Heart left ventricle (tissue), 16 donors: Measurements from ENCODE around the gene BMPR1B. TPM values are rescaled to one million over a fixed set of nuclear protein-coding genes. Genes with fewer than 3 reads are reported as not detected.
A peak's percentile ranks its signal among the peaks of the same experiment; 100 is the strongest.

Source experiments
- ATAC-seq, 4 donors: fragments of 200-7000 bp; cut with Tn5 transposase; one replicate each; pipeline ENCODE4 v1.9.1; 2020 to 2022; ENCODE audit warnings: moderate library complexity in 4 of 4, mild to moderate bottlenecking in 3 of 4, moderate number of reproducible peaks in 1 of 4
- DNase-seq, 5 donors: peaks; one replicate each; pipeline ENCODE4 v3.0.0-alpha.2; 2020
- H3K27ac ChIP-seq, 12 donors: fragments of 200-600 bp; sonication (generic) in 4 of 12; one replicate each; pipeline versions ENCODE4 v1.5.0 to v1.8.0; 2016 to 2022; ENCODE audit warnings: mild to moderate bottlenecking in 2 of 12
- H3K27me3 ChIP-seq, 9 donors: fragments of 200-600 bp; sonication (generic) in 2 of 9; one replicate each; pipeline versions ENCODE4 v1.5.1 to v1.8.0; 2016 to 2022; ENCODE audit warnings: mild to moderate bottlenecking in 3 of 9
- H3K36me3 ChIP-seq, 9 donors: fragments of 200-600 bp; sonication (generic) in 2 of 9; one replicate each; pipeline versions ENCODE4 v1.5.0 to v1.8.0; 2018 to 2022; ENCODE audit warnings: mild to moderate bottlenecking in 2 of 9
- H3K4me1 ChIP-seq, 12 donors: fragments of 200-600 bp; sonication (generic) in 4 of 12; one replicate each; pipeline versions ENCODE4 v1.5.0 to v1.8.0; 2016 to 2022; ENCODE audit warnings: mild to moderate bottlenecking in 3 of 12
- H3K4me3 ChIP-seq, 12 donors: fragments of 200-600 bp; sonication (generic) in 4 of 12; one replicate each; pipeline versions ENCODE4 v1.5.0 to v1.8.0; 2017 to 2022; ENCODE audit warnings: mild to moderate bottlenecking in 9 of 12, moderate library complexity in 4 of 12
- H3K9me3 ChIP-seq, 12 donors: fragments of 200-600 bp; sonication (generic) in 4 of 12; one replicate each; pipeline versions ENCODE4 v1.5.0 to v1.8.0; 2016 to 2022; ENCODE audit warnings: mild to moderate bottlenecking in 1 of 12
- CTCF ChIP-seq, 12 donors: fragments of 200-600 bp; sonication (generic) in 4 of 12; IDR thresholded peaks; one replicate each; pipeline versions ENCODE4 v1.5.0 to v1.8.0; 2018 to 2022; ENCODE audit warnings: antibody characterized with exemption in 12 of 12, mild to moderate bottlenecking in 5 of 12
- POLR2A ChIP-seq, 2 donors: fragments of 450-650 bp; IDR thresholded peaks; one replicate each; pipeline ENCODE4 v1.6.1; 2017; ENCODE audit warnings: antibody characterized with exemption in 2 of 2, mild to moderate bottlenecking in 2 of 2, moderate library complexity in 2 of 2
- WGBS, 4 donors: extraction: QIAGEN DNeasy Blood & Tissue Kit in 2 of 4; methylation state at CpG; one replicate each; pipeline versions ENCODE4 v1.1.5 to v1.1.7; 2013 to 2018; 5-methylcytosine and 5-hydroxymethylcytosine counted together
- intact Hi-C, 10 donors: fragments of 100-400 bp; cut with DNase I; formaldehyde crosslinking; loops; one replicate each; pipeline versions ENCODE4 v1.11.1 to v1.14.2; 2022
- polyA plus RNA-seq, 2 donors: library from polyadenylated mRNA; stranded (reverse); fragments of 200-250 nt; gene quantifications; one replicate each; pipeline ENCODE4 v1.2.3, GENCODE V29; 2013
- total RNA-seq, 9 donors: library from RNA; depleted of rRNA in 2 of 9; stranded (reverse); fragments of >200 nt in 2 of 9; fragmentation: NEBNext Ultra II Directional in 3 of 9; extraction: Animal tissue kit (Norgen Biotek cat#: 25700) in 3 of 9; gene quantifications; one replicate each; pipeline versions ENCODE4 v1.1.0 to v1.2.4, GENCODE V29; 2016 to 2023
- donor health status: ischemic (EF 13 %, LVEDD 7.1; RV severe dilation, severe dysfunction).
- donor health status: healthy with polysubstance abuse.
- donor health status: DM: no; HTN: yes; CAD: no.
- donor health status: DM: no; HTN: no; CAD: no.
- donor health status: ischemic (EF 25% LVEDD 6.9; RV normal size, moderate dysfunction).
- donor health status: ischemic (EF 25% LVEDD 5.7; RV mildly dilated, moderate dysfunction).
- donor health status: healthy.
- donor health status: DM: yes; HTN: yes; CAD: no.
- donor health status: ischemic (EF 35%, LVEDD 5.7; RV mildly dilated, moderate dysfunction).
- donor health status: nonischemic (EF 11% LVEDD 7.7; RV severe dilation, severe dysfunction).
- donor health status: DM: yes; HTN: yes; CAD: no.
- donor health status: PGD.
- donor health status: ischemic (EF 29% LVEDD 5.4; RV normal size, mild dysfunction).
- donor health status: nonischemic (EF 23%, LVEDD 6.1; RV moderate dilation, normal function).

BMPR1B gene
- total and polyA plus RNA-seq, 11 donors, result 0.29 to 7.6 (median 3.8) TPM

- H3K36me3 ChIP-seq, result no peaks in the 10 kb centered on the region
- 77 to 87% (median 83%) methylated on average over 3 of the region's 3 CpGs for WGBS, 4 donors
- H3K4me3 ChIP-seq, result no peak overlapping the region
- no peaks in the 10 kb centered on the region for H3K9me3 ChIP-seq
- ATAC-seq (no peak), DNase-seq (no peak)
- H3K27ac ChIP-seq, result no peak overlapping the region
- H3K4me1 ChIP-seq, result no peaks in the 10 kb centered on the region
- intact Hi-C loops, result no loop called here
- TF ChIP-seq CTCF (IDR thresholded peaks at IDR 0.05) (no peak), POLR2A (IDR thresholded peaks at IDR 0.05) (no peak)
- H3K27me3 ChIP-seq, result peaks cover 0 to 17% (median 3%) of the 10 kb centered on the region in 9 donors
These were observed 11.0 kb upstream of the BMPR1B start for GRCh38 chr4:94746746-94747145.

- ATAC-seq, result peak in 3 of 4 donors; percentile 55 to 71 (median 60)
- Histone ChIP-seq H3K27me3 (peaks cover 0 to 69% (median 35%) of the 10 kb centered on the region in 9 donors), H3K4me3 (peak overlapping the region; percentile 32 to 60 (median 49)), H3K9me3 (no peaks in the 10 kb centered on the region), H3K36me3 (no peaks in the 10 kb centered on the region), H3K4me1 (peaks cover 0 to 15% (median 4%) of the 10 kb centered on the region in 12 donors), H3K27ac (peak overlapping the region in 2 of 12 donors; percentile 13 to 34)
- WGBS, 4 donors, result 0 to 2% (median 1%) methylated on average over 14 to 69 of the region's 69 CpGs
- DNase-seq, result peak in 2 of 5 donors; percentile 24 to 61
- intact Hi-C loops, result loop anchor here in 1 of 10 donors (10.0 kb wide), 1 partner anchor 337 kb away; no protein-coding TSS in a partner anchor
- TF ChIP-seq POLR2A (IDR thresholded peaks at IDR 0.05) (no peak), CTCF (IDR thresholded peaks at IDR 0.05) (no peak)
These were observed 465 bp downstream of the BMPR1B start for GRCh38 chr4:94758141-94758699.

- Histone ChIP-seq H3K27ac (peak overlapping the region in 2 of 12 donors; percentile 13 to 34), H3K9me3 (no peaks in the 10 kb centered on the region), H3K4me3 (peak overlapping the region; percentile 32 to 60 (median 49)), H3K27me3 (peaks cover 0 to 69% (median 31%) of the 10 kb centered on the region in 9 donors), H3K4me1 (peaks cover 0 to 15% (median 4%) of the 10 kb centered on the region in 12 donors), H3K36me3 (no peaks in the 10 kb centered on the region)
- 28 to 31% (median 29%) methylated on average over 19 of the region's 19 CpGs for WGBS, 4 donors
- TF ChIP-seq POLR2A (IDR thresholded peaks at IDR 0.05), result no peak
- TF ChIP-seq CTCF (IDR thresholded peaks at IDR 0.05), result no peak
- DNase-seq (no peak), ATAC-seq (peak in 2 of 4 donors; percentile 16 to 26)
- intact Hi-C loops, result loop anchor here in 1 of 10 donors (10.0 kb wide), 1 partner anchor 336 kb away; no protein-coding TSS in a partner anchor
These were observed 1.1 kb downstream of the BMPR1B start for GRCh38 chr4:94758700-94759399.

GRCh38 chr4:94759767-94760211 lies 2.0 kb downstream of the BMPR1B start:
- ATAC-seq (no peak), DNase-seq (no peak)
- no peak overlapping the region for H3K27ac ChIP-seq
- H3K4me3 ChIP-seq, result no peak overlapping the region
- intact Hi-C loops, result loop anchor here in 1 of 10 donors (10.0 kb wide), 1 partner anchor 335 kb away; no protein-coding TSS in a partner anchor
- 96 to 98% (median 97%) methylated on average over 1 of the region's 1 CpG for WGBS, 4 donors
- TF ChIP-seq CTCF (IDR thresholded peaks at IDR 0.05), result no peak
- no peak for TF ChIP-seq POLR2A (IDR thresholded peaks at IDR 0.05)
- H3K9me3 ChIP-seq, result no peaks in the 10 kb centered on the region
- H3K36me3 ChIP-seq, result no peaks in the 10 kb centered on the region
- peaks cover 0 to 15% (median 4%) of the 10 kb centered on the region in 12 donors for H3K4me1 ChIP-seq
- peaks cover 0 to 61% (median 23%) of the 10 kb centered on the region in 9 donors for H3K27me3 ChIP-seq
